Measurements from ENCODE around the gene SPAG6. TPM values are rescaled to one million over a fixed set of nuclear protein-coding genes. Genes with fewer than 3 reads are reported as not detected.

Gene SPAG6
- 0.11 TPM in 1 of 2 replicates, not detected in the other for total RNA-seq

GRCh38 chr10:22345301-22346095 lies at the start of gene SPAG6:
Gene SPAG6 (plus strand): TSS chr10:22345496. CDS start chr10:22345612, 116 bp downstream.

GRCh38 chr10:22316286-22317075 lies 28.8 kb upstream of the SPAG6 start, which contains the start of gene COMMD3:
Gene COMMD3 (plus strand): TSS chr10:22316388. CDS start chr10:22316418, 30 bp downstream.

GRCh38 chr10:22320591-22321155 lies 24.6 kb upstream of the SPAG6 start, which contains the start of gene BMI1:
Gene BMI1 (plus strand): TSS chr10:22321099. CDS start chr10:22326450, 5,351 bp downstream.

Other genes starting within 250 kb of the SPAG6 start
- gene EBLN1, start 127.5 kb upstream of the SPAG6 start, total RNA-seq, result not detected in 2 replicates
- gene COMMD3, start 29.1 kb upstream of the SPAG6 start, total RNA-seq, result 35.1 and 37.7 TPM in 2 replicates
- 47.4 and 61.3 TPM in 2 replicates for gene BMI1, start 24.4 kb upstream of the SPAG6 start, total RNA-seq

Measured in uterine smooth muscle cell (primary cell).